Measurements from ENCODE around the gene NCKAP5. TPM values are rescaled to one million over a fixed set of nuclear protein-coding genes. Genes with fewer than 3 reads are reported as not detected.

Gene NCKAP5
- total RNA-seq, 2 experiments from 2014 or later, result not detected

DNA sequence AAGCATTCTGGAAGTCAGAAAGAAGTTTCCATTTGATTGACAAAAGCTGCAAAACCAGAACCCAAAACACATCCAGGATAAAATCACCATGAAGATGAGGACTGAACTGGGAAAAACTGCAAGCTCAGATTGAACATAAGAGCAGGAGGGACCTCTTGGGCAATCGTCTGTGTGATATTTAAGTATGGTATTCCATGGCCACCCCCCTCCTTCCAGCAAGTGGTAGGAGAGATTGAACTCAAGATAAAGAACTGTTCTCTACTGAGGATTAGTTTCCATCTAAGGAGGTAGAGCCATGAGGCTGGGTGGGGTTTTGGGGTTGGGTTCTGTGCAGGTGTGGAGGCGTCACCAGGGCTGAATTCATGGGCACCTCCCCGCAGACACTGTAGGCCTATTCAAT lies 251.1 kb downstream of the NCKAP5 start:
- no peak for ATAC-seq
- TF ChIP-seq, protein P1, sequence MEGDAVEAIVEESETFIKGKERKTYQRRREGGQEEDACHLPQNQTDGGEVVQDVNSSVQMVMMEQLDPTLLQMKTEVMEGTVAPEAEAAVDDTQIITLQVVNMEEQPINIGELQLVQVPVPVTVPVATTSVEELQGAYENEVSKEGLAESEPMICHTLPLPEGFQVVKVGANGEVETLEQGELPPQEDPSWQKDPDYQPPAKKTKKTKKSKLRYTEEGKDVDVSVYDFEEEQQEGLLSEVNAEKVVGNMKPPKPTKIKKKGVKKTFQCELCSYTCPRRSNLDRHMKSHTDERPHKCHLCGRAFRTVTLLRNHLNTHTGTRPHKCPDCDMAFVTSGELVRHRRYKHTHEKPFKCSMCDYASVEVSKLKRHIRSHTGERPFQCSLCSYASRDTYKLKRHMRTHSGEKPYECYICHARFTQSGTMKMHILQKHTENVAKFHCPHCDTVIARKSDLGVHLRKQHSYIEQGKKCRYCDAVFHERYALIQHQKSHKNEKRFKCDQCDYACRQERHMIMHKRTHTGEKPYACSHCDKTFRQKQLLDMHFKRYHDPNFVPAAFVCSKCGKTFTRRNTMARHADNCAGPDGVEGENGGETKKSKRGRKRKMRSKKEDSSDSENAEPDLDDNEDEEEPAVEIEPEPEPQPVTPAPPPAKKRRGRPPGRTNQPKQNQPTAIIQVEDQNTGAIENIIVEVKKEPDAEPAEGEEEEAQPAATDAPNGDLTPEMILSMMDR (IDR thresholded peaks at IDR 0.05), result no peak
- ChIA-PET CTCF (no interaction called here), POLR2A (interaction anchor here (0.6 kb wide), 1 partner anchor 55 kb away, joined by 3 read pairs; no protein-coding TSS in a partner anchor)
- no peaks in the 10 kb centered on the region for H3K4me1 Mint-ChIP-seq (ENCODE audit: low read depth)
- H3K27me3 Mint-ChIP-seq, result no peaks in the 10 kb centered on the region
- H3K4me3 Mint-ChIP-seq, result no peak overlapping the region
- intact Hi-C loops (cut with micrococcal nuclease), result no loop called here
- no peak overlapping the region for H3K27ac Mint-ChIP-seq
- H3K36me3 Mint-ChIP-seq (ENCODE audit: low read depth), result no peaks in the 10 kb centered on the region
- H3K9me3 Mint-ChIP-seq, result peaks cover 1% of the 10 kb centered on the region
- DNase-seq, result no peak

DNA sequence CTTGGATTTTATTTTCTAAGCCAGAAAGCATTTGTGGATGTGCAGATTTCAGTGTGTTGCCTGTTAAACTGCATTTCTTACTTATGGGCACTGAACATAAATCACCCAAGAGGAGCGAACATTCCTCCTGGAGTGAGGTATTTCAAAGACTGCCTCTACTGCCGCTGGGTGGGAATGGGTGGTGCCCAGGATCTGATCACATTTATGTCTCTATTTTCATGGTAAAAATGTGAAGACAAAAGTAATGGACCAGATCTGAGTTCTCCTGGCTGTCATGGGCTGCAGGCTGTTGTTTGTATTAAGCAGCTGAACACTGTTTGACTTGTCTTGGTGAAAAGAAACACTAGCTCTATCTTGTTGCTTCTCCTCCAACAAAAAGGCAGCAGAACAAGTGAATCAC lies 251.7 kb downstream of the NCKAP5 start:
- intact Hi-C loops (cut with micrococcal nuclease), result no loop called here
- no peak overlapping the region for H3K27ac Mint-ChIP-seq
- peaks cover 1% of the 10 kb centered on the region for H3K9me3 Mint-ChIP-seq
- no peaks in the 10 kb centered on the region for H3K36me3 Mint-ChIP-seq (ENCODE audit: low read depth)
- POLR2A ChIA-PET, result interaction anchor here (0.6 kb wide), 1 partner anchor 55 kb away, joined by 3 read pairs; no protein-coding TSS in a partner anchor
- H3K27me3 Mint-ChIP-seq, result no peaks in the 10 kb centered on the region
- no peak for ATAC-seq
- no peak overlapping the region for H3K4me3 Mint-ChIP-seq
- CTCF ChIA-PET, result no interaction called here
- no peak for DNase-seq
- TF ChIP-seq, protein P1 (IDR thresholded peaks at IDR 0.05), result no peak
- no peaks in the 10 kb centered on the region for H3K4me1 Mint-ChIP-seq (ENCODE audit: low read depth)

DNA sequence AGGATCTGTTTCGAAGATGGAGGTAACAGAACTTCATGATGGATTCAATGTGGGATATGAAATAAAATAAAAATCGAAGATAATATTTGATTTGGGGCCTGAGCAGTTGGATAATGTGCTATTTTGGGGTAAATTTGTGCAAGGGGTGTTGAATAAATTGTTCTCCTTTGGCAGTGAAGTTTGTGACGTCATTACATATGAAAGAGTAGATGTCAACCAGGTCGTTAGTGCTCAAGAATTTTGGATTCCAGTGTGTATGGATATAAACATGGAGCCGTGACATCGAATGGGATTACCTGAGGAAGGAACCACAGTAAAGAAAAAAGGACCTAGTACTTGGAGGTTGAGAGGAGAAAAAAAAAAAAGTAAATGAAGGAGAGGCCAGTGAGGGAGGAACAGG lies 253.0 kb downstream of the NCKAP5 start:
- TF ChIP-seq, protein P1 (IDR thresholded peaks at IDR 0.05), result no peak
- H3K27ac Mint-ChIP-seq, result no peak overlapping the region
- intact Hi-C loops (cut with micrococcal nuclease), result no loop called here
- no peak overlapping the region for H3K4me3 Mint-ChIP-seq
- H3K36me3 Mint-ChIP-seq (ENCODE audit: low read depth), result no peaks in the 10 kb centered on the region
- ChIA-PET POLR2A (no interaction called here), CTCF (no interaction called here)
- peaks cover 1% of the 10 kb centered on the region for H3K9me3 Mint-ChIP-seq
- H3K4me1 Mint-ChIP-seq (ENCODE audit: low read depth), result no peaks in the 10 kb centered on the region
- DNase-seq, result no peak
- H3K27me3 Mint-ChIP-seq, result no peaks in the 10 kb centered on the region
- ATAC-seq, result no peak

DNA sequence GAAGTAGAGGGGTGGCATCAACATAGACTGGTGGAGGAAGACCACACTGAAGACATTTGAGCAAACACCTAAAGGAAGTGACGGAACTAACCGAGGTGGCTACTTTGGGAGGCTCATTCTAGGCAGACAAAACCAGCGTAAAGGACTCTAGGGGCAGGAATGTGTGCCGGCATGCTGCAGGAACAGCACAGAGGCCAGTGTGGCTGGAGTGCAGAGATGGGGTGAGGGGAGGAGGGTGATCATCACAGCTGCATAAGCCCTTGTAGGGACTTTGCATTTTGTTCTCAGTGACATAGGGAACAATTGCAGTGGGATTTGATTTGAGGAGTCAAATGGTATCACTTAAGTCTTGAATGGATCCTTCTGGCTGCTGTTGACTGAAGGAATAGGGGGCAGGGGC lies 253.5 kb downstream of the NCKAP5 start:
- Mint-ChIP-seq H3K36me3 (ENCODE audit: low read depth) (no peaks in the 10 kb centered on the region), H3K4me1 (ENCODE audit: low read depth) (no peaks in the 10 kb centered on the region), H3K4me3 (no peak overlapping the region), H3K9me3 (peaks cover 1% of the 10 kb centered on the region), H3K27me3 (no peaks in the 10 kb centered on the region), H3K27ac (no peak overlapping the region)
- no peak for ATAC-seq
- ChIA-PET CTCF (no interaction called here), POLR2A (no interaction called here)
- intact Hi-C loops (cut with micrococcal nuclease), result no loop called here
- TF ChIP-seq, protein P1 (IDR thresholded peaks at IDR 0.05), result no peak
- no peak for DNase-seq

DNA sequence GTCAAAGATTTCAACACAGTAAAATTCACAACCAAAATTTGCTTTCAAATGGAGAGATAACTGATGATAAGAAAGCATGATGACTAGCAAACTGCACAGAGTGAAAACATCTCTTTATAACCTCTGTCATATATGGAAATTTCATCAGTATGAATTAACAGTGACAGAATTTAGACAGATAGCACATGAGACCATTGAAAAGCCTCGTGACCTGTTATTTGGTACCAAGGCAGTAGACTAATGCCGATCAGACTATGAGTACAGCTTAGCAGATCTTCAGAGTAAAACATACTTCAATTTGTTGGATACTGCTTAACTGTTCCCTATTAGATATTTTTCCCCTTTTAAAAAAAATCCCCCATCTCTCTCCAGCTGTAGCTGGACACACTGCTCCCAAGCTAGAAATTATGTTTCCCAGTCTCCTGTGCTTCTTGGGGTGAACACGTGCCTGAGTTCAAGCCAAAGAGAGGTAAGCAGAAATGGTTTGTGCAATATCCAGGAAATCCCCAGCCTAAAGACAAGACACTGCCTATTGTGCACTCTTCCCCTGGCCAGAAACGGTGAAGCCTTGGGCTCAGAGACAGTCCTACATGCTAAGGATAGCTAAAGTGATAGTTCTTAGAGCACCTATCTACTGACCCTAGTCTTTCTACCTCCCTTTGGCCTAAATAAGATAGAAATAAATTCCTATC lies 256.1 kb downstream of the NCKAP5 start:
- Mint-ChIP-seq H3K4me3 (no peak overlapping the region), H3K27me3 (no peaks in the 10 kb centered on the region), H3K27ac (no peak overlapping the region), H3K36me3 (ENCODE audit: low read depth) (no peaks in the 10 kb centered on the region), H3K4me1 (ENCODE audit: low read depth) (no peaks in the 10 kb centered on the region), H3K9me3 (peaks cover 1% of the 10 kb centered on the region)
- ChIA-PET CTCF (no interaction called here), POLR2A (no interaction called here)
- intact Hi-C loops (cut with micrococcal nuclease), result no loop called here
- TF ChIP-seq, protein P1 (IDR thresholded peaks at IDR 0.05), result no peak
- ATAC-seq (no peak), DNase-seq (no peak)
